GM23338 (cell line): ENCODE results near the gene PARP3. TPM values are rescaled to one million over a fixed set of nuclear protein-coding genes. Genes with fewer than 3 reads are reported as not detected.

Source experiments
- ATAC-seq: fragments of 200-7000 bp; cut with Tn5 transposase; 3 replicates; pipeline ENCODE4 v1.9.1; 2020
- DNase-seq: peaks from one replicate; pipeline ENCODE4 v3.0.0-alpha.2; 2015; ENCODE audit warnings: low spot score
- H2AFZ ChIP-seq: fragments of 200-600 bp; sonication (generic); 2 replicates; pipeline ENCODE4 v1.8.0; 2016; ENCODE audit warnings: antibody characterized with exemption, mild to moderate bottlenecking, moderate library complexity
- H3F3A ChIP-seq: fragments of 200-600 bp; sonication (generic); replicated peaks from 2 replicates; pipeline ENCODE4 v1.8.0; 2017; ENCODE audit warnings: antibody characterized with exemption, mixed run types, low read depth
- H3K27ac ChIP-seq: fragments of 200-600 bp; sonication (generic); 2 replicates; pipeline ENCODE4 v1.6.1; 2016; ENCODE audit warnings: low read depth
- H3K27me3 ChIP-seq: fragments of 200-600 bp; sonication (generic); 2 replicates; pipeline ENCODE4 v1.8.0; 2016; ENCODE audit warnings: mild to moderate bottlenecking, mixed run types, moderate library complexity; ENCODE audit not compliant: insufficient read depth
- H3K36me3 ChIP-seq: fragments of 200-600 bp; sonication (generic); 2 replicates; pipeline ENCODE4 v1.8.0; 2016; ENCODE audit warnings: mild to moderate bottlenecking; ENCODE audit not compliant: insufficient read depth
- H3K4me1 ChIP-seq: fragments of 200-600 bp; sonication (generic); 2 replicates; pipeline ENCODE4 v1.8.0; 2016; ENCODE audit warnings: mild to moderate bottlenecking, moderate library complexity; ENCODE audit not compliant: insufficient read depth
- H3K4me2 ChIP-seq: fragments of 200-600 bp; sonication (generic); 2 replicates; pipeline ENCODE4 v1.7.1; 2017; ENCODE audit warnings: mixed run types
- H3K4me3 ChIP-seq: fragments of 200-600 bp; sonication (generic); 2 replicates; pipeline ENCODE4 v1.6.1; 2016; ENCODE audit warnings: mixed run types
- H3K79me2 ChIP-seq: fragments of 200-600 bp; sonication (generic); replicated peaks from 2 replicates; pipeline ENCODE4 v1.8.0; 2017; ENCODE audit warnings: mild to moderate bottlenecking; ENCODE audit not compliant: insufficient read depth
- H3K9me2 ChIP-seq: fragments of 200-600 bp; sonication (generic); 2 replicates; pipeline ENCODE4 v1.8.0; 2017; ENCODE audit not compliant: insufficient read depth
- H4K20me1 ChIP-seq: fragments of 200-600 bp; sonication (generic); replicated peaks from 2 replicates; pipeline ENCODE4 v1.8.0; 2017; ENCODE audit warnings: mild to moderate bottlenecking; ENCODE audit not compliant: insufficient read depth
- H3K27ac Mint-ChIP-seq: 2 replicates; pipeline ENCODE4 v1.8.0; 2020; ENCODE audit warnings: inconsistent platforms, mild to moderate bottlenecking, moderate library complexity, mixed read lengths
- H3K27me3 Mint-ChIP-seq: 3 replicates; pipeline ENCODE4 v1.8.0; 2022; ENCODE audit warnings: low read depth, mild to moderate bottlenecking, moderate library complexity, mixed read lengths, inconsistent platforms; ENCODE audit not compliant: insufficient read depth, poor library complexity
- H3K36me3 Mint-ChIP-seq: 3 replicates; pipeline ENCODE4 v1.8.0; 2021; ENCODE audit warnings: low read depth, mild to moderate bottlenecking, inconsistent platforms, moderate library complexity, mixed read lengths
- H3K4me1 Mint-ChIP-seq: 3 replicates; pipeline ENCODE4 v1.8.0; 2020; ENCODE audit warnings: mild to moderate bottlenecking, inconsistent platforms, mixed read lengths
- H3K4me3 Mint-ChIP-seq: 3 replicates; pipeline ENCODE4 v1.8.0; 2021; ENCODE audit warnings: moderate library complexity, mild to moderate bottlenecking, inconsistent platforms, mixed read lengths
- H3K9me3 Mint-ChIP-seq: 3 replicates; pipeline ENCODE4 v1.8.0; 2020; ENCODE audit warnings: moderate library complexity, mild to moderate bottlenecking, inconsistent platforms, mixed read lengths
- CREB1 ChIP-seq: fragments of 250-450 bp; sonication (Bioruptor Pico); IDR thresholded peaks from 2 replicates; pipeline ENCODE4 v1.5.0; 2020; ENCODE audit warnings: low read depth, mild to moderate bottlenecking, moderate library complexity
- ETS1 ChIP-seq: IDR thresholded peaks from 2 replicates; pipeline ENCODE4 v1.6.1; 2016; ENCODE audit warnings: antibody characterized with exemption
- EZH2 ChIP-seq: fragments of 200-600 bp; sonication (generic); IDR thresholded peaks from one replicate; pipeline ENCODE4 v1.8.0; 2017; ENCODE audit warnings: antibody characterized with exemption, mild to moderate bottlenecking, low read depth; ENCODE audit not compliant: unreplicated experiment
- JUNB ChIP-seq: IDR thresholded peaks from one replicate; pipeline ENCODE4 v1.6.1; 2016; ENCODE audit warnings: antibody characterized with exemption; ENCODE audit not compliant: unreplicated experiment
- NANOG ChIP-seq: IDR thresholded peaks from 2 replicates; pipeline ENCODE4 v1.6.1; 2016; ENCODE audit warnings: antibody characterized with exemption, borderline replicate concordance
- POLR2AphosphoS5 ChIP-seq: IDR thresholded peaks from 2 replicates; pipeline ENCODE4 v1.6.1; 2016; ENCODE audit warnings: antibody characterized with exemption, low read depth
- REST ChIP-seq: IDR thresholded peaks from one replicate; pipeline ENCODE4 v1.6.1; 2018; ENCODE audit warnings: antibody characterized with exemption; ENCODE audit not compliant: unreplicated experiment
- STAT1 ChIP-seq: IDR thresholded peaks from one replicate; pipeline ENCODE4 v1.6.1; 2016; ENCODE audit warnings: antibody characterized with exemption; ENCODE audit not compliant: unreplicated experiment
- ZNF331 ChIP-seq: fragments of 250-450 bp; sonication (Bioruptor Pico); IDR thresholded peaks from 2 replicates; pipeline ENCODE4 v1.5.0; 2020; ENCODE audit warnings: low read depth, mild to moderate bottlenecking, moderate library complexity
- ZNF462 ChIP-seq: fragments of 250-450 bp; sonication (Bioruptor Pico); IDR thresholded peaks from 2 replicates; pipeline ENCODE4 v1.5.0; 2020; ENCODE audit warnings: mild to moderate bottlenecking, moderate library complexity
- polyA plus RNA-seq: library from polyadenylated mRNA; unstranded; fragments of >200 nt; fragmentation: Nextera tagmentation; extraction: Ambion mirVana; gene quantifications from 2 replicates; pipeline ENCODE4 v1.2.1, GENCODE V29; 2016
- total RNA-seq: library from RNA; depleted of rRNA; stranded (reverse); fragments of >200 nt; shearing (Covaris generic); gene quantifications from 2 replicates; pipeline ENCODE4 v1.2.3, GENCODE V29; 2014

PARP3 gene
- total and polyA plus RNA-seq, 2 experiments from 2014 or later: 0.76 to 1.1 TPM

GRCh38 chr3:51950899-51951298 is 8.7 kb downstream of the PARP3 start (continued):
- TF ChIP-seq ZNF462 (CRISPR knock-in tag) (no peak), REST (no peak), POLR2AphosphoS5 (no peak)

GRCh38 chr3:51953445-51953844 is 11.3 kb downstream of the PARP3 start:
- Mint-ChIP-seq H3K4me3 (no peak overlapping the region), H3K27me3 (peaks cover 48% of the 10 kb centered on the region), H3K9me3 (no peaks in the 10 kb centered on the region), H3K4me1 (peaks cover 2% of the 10 kb centered on the region; the same call in 2 of the 3 replicates), H3K36me3 (peaks cover 3% of the 10 kb centered on the region; the same call in 1 of the 3 replicates), H3K27ac (no peak overlapping the region)
- Histone ChIP-seq H3K79me2 (no peaks in the 10 kb centered on the region), H3K9me2 (no peaks in the 10 kb centered on the region), H3K4me2 (no peak overlapping the region), H3K4me1 (no peaks in the 10 kb centered on the region; the same call in 1 of the 2 replicates), H4K20me1 (no peaks in the 10 kb centered on the region; the same call in 1 of the 2 replicates), H3K4me3 (no peak overlapping the region), H3K27me3 (peaks cover 60% of the 10 kb centered on the region), H3K36me3 (no peaks in the 10 kb centered on the region), H2AFZ (no peak overlapping the region), H3F3A (0 out of 2 replicates have a peak, but pooled peaks cover 5% of the 10 kb centered on the region), H3K27ac (no peak overlapping the region)
- no peak for DNase-seq
- ATAC-seq: no peak
- TF ChIP-seq REST: no peak
- TF ChIP-seq JUNB: no peak
- no peak for TF ChIP-seq NANOG
- TF ChIP-seq ETS1: no peak
- no peak for TF ChIP-seq ZNF331
- no peak for TF ChIP-seq STAT1
- TF ChIP-seq EZH2: no peak
- TF ChIP-seq CREB1 (CRISPR knock-in tag): no peak
- TF ChIP-seq POLR2AphosphoS5: no peak
